ENCODE measurements around the gene TTC19. TPM values are rescaled to one million over a fixed set of nuclear protein-coding genes. Genes with fewer than 3 reads are reported as not detected.

Gene TTC19
- total RNA-seq, 1 donor from 2014 or later, result 22.9 TPM

- no peaks in the 10 kb centered on the region for H3K27me3 Mint-ChIP-seq (ENCODE audit: low read depth)
- no peak for TF ChIP-seq CTCF (IDR thresholded peaks at IDR 0.05)
- peak overlapping the region; percentile 75 for H3K4me3 Mint-ChIP-seq (ENCODE audit: unreplicated experiment)
- peaks cover 38% of the 10 kb centered on the region for H3K36me3 Mint-ChIP-seq (ENCODE audit: low read depth)
- peaks cover 4% of the 10 kb centered on the region for H3K9me3 Mint-ChIP-seq (ENCODE audit: low read depth)
- peaks cover 30% of the 10 kb centered on the region for H3K4me1 Mint-ChIP-seq (ENCODE audit: low read depth)
- H3K27ac Mint-ChIP-seq (ENCODE audit: unreplicated experiment), result peak overlapping the region; percentile 89
- no peak for DNase-seq (ENCODE audit: low spot score)
Measured at GRCh38 chr17:16001226-16001897, 1.7 kb downstream of the TTC19 start.

- no peak overlapping the region for H3K27ac Mint-ChIP-seq (ENCODE audit: unreplicated experiment)
- peaks cover 47% of the 10 kb centered on the region for H3K36me3 Mint-ChIP-seq (ENCODE audit: low read depth)
- H3K4me1 Mint-ChIP-seq (ENCODE audit: low read depth), result peaks cover 30% of the 10 kb centered on the region
- H3K9me3 Mint-ChIP-seq (ENCODE audit: low read depth), result peaks cover 4% of the 10 kb centered on the region
- H3K27me3 Mint-ChIP-seq (ENCODE audit: low read depth), result no peaks in the 10 kb centered on the region
- no peak for TF ChIP-seq CTCF (IDR thresholded peaks at IDR 0.05)
- no peak overlapping the region for H3K4me3 Mint-ChIP-seq (ENCODE audit: unreplicated experiment)
- no peak for DNase-seq (ENCODE audit: low spot score)
Measured at GRCh38 chr17:16002708-16003260, 3.2 kb downstream of the TTC19 start.

GRCh38 chr17:16003841-16004240, 4.2 kb downstream of the TTC19 start:
- Mint-ChIP-seq H3K9me3 (ENCODE audit: low read depth) (peaks cover 4% of the 10 kb centered on the region), H3K27ac (ENCODE audit: unreplicated experiment) (no peak overlapping the region), H3K36me3 (ENCODE audit: low read depth) (peaks cover 57% of the 10 kb centered on the region), H3K27me3 (ENCODE audit: low read depth) (no peaks in the 10 kb centered on the region), H3K4me1 (ENCODE audit: low read depth) (peaks cover 25% of the 10 kb centered on the region), H3K4me3 (ENCODE audit: unreplicated experiment) (no peak overlapping the region)
- TF ChIP-seq CTCF (IDR thresholded peaks at IDR 0.05), result no peak
- DNase-seq (ENCODE audit: low spot score), result no peak

GRCh38 chr17:16005636-16006035, 6.0 kb downstream of the TTC19 start:
- peaks cover 4% of the 10 kb centered on the region for H3K9me3 Mint-ChIP-seq (ENCODE audit: low read depth)
- no peak overlapping the region for H3K4me3 Mint-ChIP-seq (ENCODE audit: unreplicated experiment)
- no peak for TF ChIP-seq CTCF (IDR thresholded peaks at IDR 0.05)
- peaks cover 18% of the 10 kb centered on the region for H3K4me1 Mint-ChIP-seq (ENCODE audit: low read depth)
- H3K36me3 Mint-ChIP-seq (ENCODE audit: low read depth), result peaks cover 58% of the 10 kb centered on the region
- no peak overlapping the region for H3K27ac Mint-ChIP-seq (ENCODE audit: unreplicated experiment)
- no peak for DNase-seq (ENCODE audit: low spot score)
- H3K27me3 Mint-ChIP-seq (ENCODE audit: low read depth), result no peaks in the 10 kb centered on the region

GRCh38 chr17:16007439-16007838, 7.8 kb downstream of the TTC19 start:
- no peak overlapping the region for H3K4me3 Mint-ChIP-seq (ENCODE audit: unreplicated experiment)

More at GRCh38 chr17:16007439-16007838, 7.8 kb downstream of the TTC19 start:
- peaks cover 4% of the 10 kb centered on the region for H3K4me1 Mint-ChIP-seq (ENCODE audit: low read depth)
- H3K36me3 Mint-ChIP-seq (ENCODE audit: low read depth), result peaks cover 48% of the 10 kb centered on the region
- no peak overlapping the region for H3K27ac Mint-ChIP-seq (ENCODE audit: unreplicated experiment)
- H3K9me3 Mint-ChIP-seq (ENCODE audit: low read depth), result no peaks in the 10 kb centered on the region
- DNase-seq (ENCODE audit: low spot score), result no peak
- H3K27me3 Mint-ChIP-seq (ENCODE audit: low read depth), result no peaks in the 10 kb centered on the region
- no peak for TF ChIP-seq CTCF (IDR thresholded peaks at IDR 0.05)
